Upper lobe of left lung (tissue), 6 donors: ENCODE results near the gene ARHGAP26. TPM values are rescaled to one million over a fixed set of nuclear protein-coding genes. Genes with fewer than 3 reads are reported as not detected.

Source experiments
- ATAC-seq, 2 donors: fragments of 200-7000 bp; cut with Tn5 transposase; one replicate each; pipeline ENCODE4 v1.9.1; 2022; ENCODE audit warnings: mild to moderate bottlenecking in 2 of 2, moderate library complexity in 2 of 2; ENCODE audit not compliant: low FRiP score in 2 of 2
- DNase-seq, 2 donors: peaks; one replicate each; pipeline ENCODE4 v3.0.0-alpha.2; 2019 to 2020
- H3K27ac ChIP-seq, 4 donors: fragments of 200-600 bp; sonication (generic); one replicate each; pipeline ENCODE4 v1.5.1; 2016 to 2019
- H3K27me3 ChIP-seq, 4 donors: fragments of 200-600 bp; sonication (generic); one replicate each; pipeline ENCODE4 v1.5.1; 2017 to 2019
- H3K36me3 ChIP-seq, 4 donors: fragments of 200-600 bp; sonication (generic); one replicate each; pipeline ENCODE4 v1.5.1; 2016 to 2019
- H3K4me1 ChIP-seq, 4 donors: fragments of 200-600 bp; sonication (generic); one replicate each; pipeline ENCODE4 v1.5.1; 2018 to 2019
- H3K4me3 ChIP-seq, 4 donors: fragments of 200-600 bp; sonication (generic); one replicate each; pipeline ENCODE4 v1.5.1; 2017 to 2019; ENCODE audit warnings: mild to moderate bottlenecking in 2 of 4, moderate library complexity in 1 of 4
- H3K9me3 ChIP-seq, 4 donors: fragments of 200-600 bp; sonication (generic); one replicate each; pipeline ENCODE4 v1.5.1; 2018 to 2019
- CTCF ChIP-seq, 6 experiments: fragments of 450-650 bp in 4 of 6; fragments of 200-600 bp in 2 of 6; sonication (generic) in 2 of 6; IDR thresholded peaks; one replicate each; pipeline ENCODE4 v1.5.1; 2016 to 2019; ENCODE audit warnings: antibody characterized with exemption in 6 of 6
- EP300 ChIP-seq, 4 donors: sonication (generic); formaldehyde crosslinking; IDR thresholded peaks; one replicate each; pipeline ENCODE4 v1.5.1; 2017; ENCODE audit warnings: antibody characterized with exemption in 4 of 4, control low read depth in 2 of 4
- POLR2A ChIP-seq, 4 donors: fragments of 450-650 bp; IDR thresholded peaks; one replicate each; pipeline ENCODE4 v1.5.1; 2016 to 2017; ENCODE audit warnings: antibody characterized with exemption in 4 of 4, mild to moderate bottlenecking in 2 of 4
- POLR2AphosphoS5 ChIP-seq, 2 donors: sonication (generic); formaldehyde crosslinking; IDR thresholded peaks; one replicate each; pipeline ENCODE4 v1.5.1; 2017; ENCODE audit warnings: antibody characterized with exemption in 2 of 2
- WGBS, 2 donors: methylation state at CpG; one replicate each; pipeline ENCODE4 v1.1.5; 2017 to 2018; 5-methylcytosine and 5-hydroxymethylcytosine counted together
- total RNA-seq, 6 donors: library from RNA; depleted of rRNA in 4 of 6; stranded (reverse); fragments of >200 nt in 4 of 6; gene quantifications; one replicate each; pipeline versions ENCODE4 v1.1.0 to v1.2.1, GENCODE V29; 2016 to 2021
- donor health status: DM: no; HTN: no; CAD: no; lungs with moderate emphysema.
- donor health status: DM: no; HTN: yes; CAD: no; lungs with severe emphysema.

The ARHGAP26 gene
- total RNA-seq, 6 donors from 2014 or later: 34.9 to 90.1 (median 38.9) TPM

- ATAC-seq: no peak
- Histone ChIP-seq H3K36me3 (no peaks in the 10 kb centered on the region), H3K4me3 (no peak overlapping the region), H3K4me1 (peaks cover 24 to 53% (median 32%) of the 10 kb centered on the region in 4 donors), H3K27me3 (no peaks in the 10 kb centered on the region), H3K27ac (no peak overlapping the region), H3K9me3 (no peaks in the 10 kb centered on the region)
- TF ChIP-seq POLR2A (IDR thresholded peaks at IDR 0.05) (no peak), POLR2AphosphoS5 (IDR thresholded peaks at IDR 0.05) (peak in 1 of 2 donors; percentile 37), EP300 (IDR thresholded peaks at IDR 0.05) (peak in 3 of 4 donors; percentile 16 to 67 (median 50)), CTCF (IDR thresholded peaks at IDR 0.05) (no peak)
- WGBS, 2 donors: 85 to 87% methylated on average over 13 of the region's 13 CpGs
- DNase-seq: no peak
Observed at GRCh38 chr5:142864290-142865260, 94.4 kb downstream of the ARHGAP26 start.

GRCh38 chr5:142865631-142866030 lies 95.5 kb downstream of the ARHGAP26 start:
- Histone ChIP-seq H3K4me3 (no peak overlapping the region), H3K9me3 (no peaks in the 10 kb centered on the region), H3K36me3 (no peaks in the 10 kb centered on the region), H3K4me1 (peaks cover 26 to 55% (median 33%) of the 10 kb centered on the region in 4 donors), H3K27ac (no peak overlapping the region), H3K27me3 (no peaks in the 10 kb centered on the region)
- TF ChIP-seq POLR2AphosphoS5 (IDR thresholded peaks at IDR 0.05) (no peak), EP300 (IDR thresholded peaks at IDR 0.05) (no peak), CTCF (IDR thresholded peaks at IDR 0.05) (no peak)
- no peak for DNase-seq
- 90 to 94% methylated on average over 4 of the region's 4 CpGs for WGBS, 2 donors
- ATAC-seq: no peak

DNA sequence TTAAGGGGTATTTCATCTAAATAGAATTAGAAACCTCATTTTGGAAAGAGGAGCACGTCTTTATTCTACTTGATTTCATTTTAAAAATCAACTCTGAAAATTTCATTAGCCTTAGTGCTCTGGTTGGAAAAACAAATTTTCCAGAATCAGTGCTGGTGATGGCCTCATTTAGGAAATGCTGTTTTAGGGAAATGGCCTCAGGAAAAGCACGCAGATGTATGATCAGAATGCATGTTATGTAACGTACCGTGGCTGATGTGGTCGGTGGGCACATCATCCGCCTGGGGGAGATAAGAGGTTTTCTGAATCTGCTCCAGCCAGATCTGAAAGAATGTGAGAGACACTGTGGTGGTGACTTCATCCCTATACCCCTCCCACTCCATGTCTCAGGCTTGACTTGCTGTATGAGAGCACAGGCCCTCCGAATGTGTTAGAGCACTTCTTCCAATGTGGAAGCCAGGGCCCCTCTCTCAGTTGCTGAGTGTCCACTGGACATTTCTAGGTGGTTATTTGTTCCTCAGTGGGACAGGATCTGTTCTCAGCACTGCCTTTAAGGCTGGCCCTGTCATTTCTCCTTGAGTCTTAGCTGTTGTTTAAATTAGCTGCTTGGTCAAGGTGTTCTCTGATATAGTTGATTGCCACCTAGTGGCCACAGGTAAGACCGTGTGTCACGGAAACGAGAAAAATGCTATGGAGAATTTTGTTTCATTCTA lies 96.5 kb downstream of the ARHGAP26 start:
- DNase-seq (peak in 1 of 2 donors; percentile 50), ATAC-seq (peak; percentile 65 to 82)
- 36 to 56% methylated on average over 10 of the region's 10 CpGs for WGBS, 2 donors
- no peaks in the 10 kb centered on the region for H3K9me3 ChIP-seq
- no peaks in the 10 kb centered on the region for H3K36me3 ChIP-seq
- H3K27me3 ChIP-seq: no peaks in the 10 kb centered on the region
- TF ChIP-seq POLR2A (IDR thresholded peaks at IDR 0.05) (no peak), EP300 (IDR thresholded peaks at IDR 0.05) (no peak), POLR2AphosphoS5 (IDR thresholded peaks at IDR 0.05) (no peak), CTCF (IDR thresholded peaks at IDR 0.05) (peak; percentile 53 to 87 (median 73))
- H3K27ac ChIP-seq: peak overlapping the region in 1 of 4 donors; percentile 53
- no peak overlapping the region for H3K4me3 ChIP-seq
- peaks cover 29 to 55% (median 31%) of the 10 kb centered on the region in 4 donors for H3K4me1 ChIP-seq

GRCh38 chr5:142869886-142870285 lies 99.7 kb downstream of the ARHGAP26 start:
- Histone ChIP-seq H3K27ac (peak overlapping the region in 2 of 4 donors; percentile 13 to 50), H3K9me3 (no peaks in the 10 kb centered on the region), H3K4me3 (no peak overlapping the region), H3K27me3 (no peaks in the 10 kb centered on the region), H3K4me1 (peaks cover 53 to 72% (median 61%) of the 10 kb centered on the region in 4 donors), H3K36me3 (no peaks in the 10 kb centered on the region)
- 22 to 44% methylated on average over 3 of the region's 3 CpGs for WGBS, 2 donors
- TF ChIP-seq POLR2AphosphoS5 (IDR thresholded peaks at IDR 0.05) (no peak), EP300 (IDR thresholded peaks at IDR 0.05) (no peak), POLR2A (IDR thresholded peaks at IDR 0.05) (no peak), CTCF (IDR thresholded peaks at IDR 0.05) (no peak)
- DNase-seq (no peak), ATAC-seq (no peak)
